HL-60 (cell line): ENCODE data around the gene SNAPC3.

Experiments used
- DNase-seq, 2 experiments: peaks; one replicate each; pipeline ENCODE4 v3.0.0-alpha.2; 2010 to 2020; ENCODE audit warnings: low read depth in 1 of 2, low spot score in 1 of 2
- H3K27ac ChIP-seq: fragments of 250-450 bp; sonication (Bioruptor Pico); replicated peaks from 2 replicates; pipeline ENCODE4 v1.5.1; 2020; ENCODE audit warnings: mild to moderate bottlenecking, moderate library complexity
- H3K27me3 ChIP-seq: fragments of 250-450 bp; sonication (Bioruptor Pico); 2 replicates; pipeline ENCODE4 v1.5.1; 2021; ENCODE audit warnings: mild to moderate bottlenecking, moderate library complexity; ENCODE audit not compliant: insufficient read depth, poor library complexity, severe bottlenecking
- H3K4me3 ChIP-seq: replicated peaks from 2 replicates; pipeline ENCODE4 v1.5.1; 2011; ENCODE audit warnings: mild to moderate bottlenecking, control low read depth, low read length; ENCODE audit not compliant: insufficient read depth
- GABPA ChIP-seq: IDR thresholded peaks from 2 replicates; pipeline ENCODE4 v1.6.1; 2012; ENCODE audit warnings: low read depth
- POLR2AphosphoS5 ChIP-seq: IDR thresholded peaks from 2 replicates; pipeline ENCODE4 v1.6.1; 2012; ENCODE audit warnings: low read depth
- SPI1 ChIP-seq: IDR thresholded peaks from 2 replicates; pipeline ENCODE4 v1.6.1; 2012; ENCODE audit warnings: low read depth, mild to moderate bottlenecking, borderline replicate concordance
- TF ChIP-seq, protein P1 (sequence below): IDR thresholded peaks from 2 replicates; pipeline ENCODE4 v1.6.1; 2012; ENCODE audit warnings: low read depth; ENCODE audit not compliant: insufficient replicate concordance
- TF ChIP-seq, protein P2 (sequence below): IDR thresholded peaks from one replicate; pipeline ENCODE4 v1.5.1; 2011; ENCODE audit warnings: low read length, control low read depth, inconsistent platforms; ENCODE audit not compliant: insufficient read depth

SNAPC3 gene

DNA sequence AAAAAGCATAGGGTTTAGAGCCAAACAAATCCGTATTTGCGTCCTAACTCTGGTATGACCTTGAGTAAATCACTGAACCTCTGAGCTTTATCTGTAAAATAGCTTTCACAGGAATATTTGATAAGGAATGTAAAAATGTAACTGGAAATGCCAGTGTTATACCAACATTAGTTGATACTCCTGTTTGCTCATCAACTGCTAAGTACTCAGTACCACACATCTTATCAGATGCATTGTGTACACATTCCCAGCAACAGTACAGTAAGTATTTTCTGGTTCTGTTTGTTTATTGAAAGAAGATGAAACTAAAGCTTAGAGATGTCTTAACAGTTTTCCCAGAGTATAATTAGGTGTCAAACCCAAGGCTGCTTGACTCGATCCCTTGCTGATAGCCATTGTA is 21.5 kb downstream of the SNAPC3 start:
- Histone ChIP-seq H3K27me3 (no peaks in the 10 kb centered on the region), H3K4me3 (no peak overlapping the region), H3K27ac (no peak overlapping the region)
- TF ChIP-seq, protein P1, sequence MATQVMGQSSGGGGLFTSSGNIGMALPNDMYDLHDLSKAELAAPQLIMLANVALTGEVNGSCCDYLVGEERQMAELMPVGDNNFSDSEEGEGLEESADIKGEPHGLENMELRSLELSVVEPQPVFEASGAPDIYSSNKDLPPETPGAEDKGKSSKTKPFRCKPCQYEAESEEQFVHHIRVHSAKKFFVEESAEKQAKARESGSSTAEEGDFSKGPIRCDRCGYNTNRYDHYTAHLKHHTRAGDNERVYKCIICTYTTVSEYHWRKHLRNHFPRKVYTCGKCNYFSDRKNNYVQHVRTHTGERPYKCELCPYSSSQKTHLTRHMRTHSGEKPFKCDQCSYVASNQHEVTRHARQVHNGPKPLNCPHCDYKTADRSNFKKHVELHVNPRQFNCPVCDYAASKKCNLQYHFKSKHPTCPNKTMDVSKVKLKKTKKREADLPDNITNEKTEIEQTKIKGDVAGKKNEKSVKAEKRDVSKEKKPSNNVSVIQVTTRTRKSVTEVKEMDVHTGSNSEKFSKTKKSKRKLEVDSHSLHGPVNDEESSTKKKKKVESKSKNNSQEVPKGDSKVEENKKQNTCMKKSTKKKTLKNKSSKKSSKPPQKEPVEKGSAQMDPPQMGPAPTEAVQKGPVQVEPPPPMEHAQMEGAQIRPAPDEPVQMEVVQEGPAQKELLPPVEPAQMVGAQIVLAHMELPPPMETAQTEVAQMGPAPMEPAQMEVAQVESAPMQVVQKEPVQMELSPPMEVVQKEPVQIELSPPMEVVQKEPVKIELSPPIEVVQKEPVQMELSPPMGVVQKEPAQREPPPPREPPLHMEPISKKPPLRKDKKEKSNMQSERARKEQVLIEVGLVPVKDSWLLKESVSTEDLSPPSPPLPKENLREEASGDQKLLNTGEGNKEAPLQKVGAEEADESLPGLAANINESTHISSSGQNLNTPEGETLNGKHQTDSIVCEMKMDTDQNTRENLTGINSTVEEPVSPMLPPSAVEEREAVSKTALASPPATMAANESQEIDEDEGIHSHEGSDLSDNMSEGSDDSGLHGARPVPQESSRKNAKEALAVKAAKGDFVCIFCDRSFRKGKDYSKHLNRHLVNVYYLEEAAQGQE: no peak
- TF ChIP-seq, protein P2, sequence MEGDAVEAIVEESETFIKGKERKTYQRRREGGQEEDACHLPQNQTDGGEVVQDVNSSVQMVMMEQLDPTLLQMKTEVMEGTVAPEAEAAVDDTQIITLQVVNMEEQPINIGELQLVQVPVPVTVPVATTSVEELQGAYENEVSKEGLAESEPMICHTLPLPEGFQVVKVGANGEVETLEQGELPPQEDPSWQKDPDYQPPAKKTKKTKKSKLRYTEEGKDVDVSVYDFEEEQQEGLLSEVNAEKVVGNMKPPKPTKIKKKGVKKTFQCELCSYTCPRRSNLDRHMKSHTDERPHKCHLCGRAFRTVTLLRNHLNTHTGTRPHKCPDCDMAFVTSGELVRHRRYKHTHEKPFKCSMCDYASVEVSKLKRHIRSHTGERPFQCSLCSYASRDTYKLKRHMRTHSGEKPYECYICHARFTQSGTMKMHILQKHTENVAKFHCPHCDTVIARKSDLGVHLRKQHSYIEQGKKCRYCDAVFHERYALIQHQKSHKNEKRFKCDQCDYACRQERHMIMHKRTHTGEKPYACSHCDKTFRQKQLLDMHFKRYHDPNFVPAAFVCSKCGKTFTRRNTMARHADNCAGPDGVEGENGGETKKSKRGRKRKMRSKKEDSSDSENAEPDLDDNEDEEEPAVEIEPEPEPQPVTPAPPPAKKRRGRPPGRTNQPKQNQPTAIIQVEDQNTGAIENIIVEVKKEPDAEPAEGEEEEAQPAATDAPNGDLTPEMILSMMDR: no peak
- TF ChIP-seq SPI1: no peak
- no peak for TF ChIP-seq GABPA
- DNase-seq: no peak

DNA sequence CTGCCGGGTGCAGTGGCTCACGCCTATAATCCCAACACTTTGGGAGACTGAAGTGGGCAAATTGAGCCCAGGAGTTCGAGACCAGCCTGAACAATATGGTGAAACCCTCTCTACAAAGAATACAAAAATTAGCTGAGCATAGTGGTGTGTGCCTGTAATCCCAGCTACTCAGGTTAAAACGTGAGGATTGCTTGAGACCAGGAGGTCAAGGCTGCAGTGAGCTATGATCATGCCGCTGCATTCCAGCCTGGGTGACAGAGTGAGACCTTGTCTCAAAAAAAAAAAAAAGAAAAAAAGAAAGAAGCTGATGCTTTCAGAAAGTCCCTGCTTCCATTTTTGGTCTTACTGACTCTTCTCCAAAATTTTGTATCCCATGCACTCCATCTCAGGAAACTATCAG is 31.3 kb downstream of the SNAPC3 start:
- TF ChIP-seq, protein P1: no peak
- no peak for TF ChIP-seq GABPA
- TF ChIP-seq POLR2AphosphoS5: no peak
- TF ChIP-seq, protein P2: no peak
- no peak for TF ChIP-seq SPI1
- Histone ChIP-seq H3K4me3 (no peak overlapping the region), H3K27ac (no peak overlapping the region), H3K27me3 (no peaks in the 10 kb centered on the region)
- no peak for DNase-seq

DNA sequence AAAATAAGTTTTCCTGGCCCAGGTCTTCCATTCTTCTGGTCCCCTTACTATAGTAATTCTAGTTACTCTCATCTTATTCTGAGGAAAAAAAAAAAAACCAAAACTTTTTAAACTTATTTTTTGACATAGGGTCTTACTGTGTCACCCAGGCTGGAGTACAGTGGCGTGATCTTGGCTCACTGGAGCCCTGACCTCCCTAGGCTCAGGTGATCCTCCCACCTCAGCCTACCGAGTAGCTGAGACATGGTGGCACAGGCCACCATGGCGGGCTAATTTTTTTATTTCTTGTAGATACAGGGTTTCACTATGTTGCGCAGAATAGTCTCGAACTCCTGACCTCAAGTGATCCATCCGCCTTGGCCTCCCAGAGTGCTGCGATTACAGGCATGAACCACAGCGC is 38.4 kb downstream of the SNAPC3 start:
- no peak overlapping the region for H3K27ac ChIP-seq
- H3K27me3 ChIP-seq: no peaks in the 10 kb centered on the region
- no peak overlapping the region for H3K4me3 ChIP-seq
- DNase-seq: no peak
- TF ChIP-seq POLR2AphosphoS5: no peak
- TF ChIP-seq, protein P1: no peak
- TF ChIP-seq, protein P2: no peak
- no peak for TF ChIP-seq GABPA
- no peak for TF ChIP-seq SPI1
